GM21528 (cell line): Measurements from ENCODE around the gene PDIA6.
A peak's percentile ranks its signal among the peaks of the same experiment; 100 is the strongest.

Source experiments
- ATAC-seq: cut with Tn5 transposase; IDR thresholded peaks from one replicate; pipeline ENCODE4 v1.9.1; 2021; ENCODE audit warnings: mild to moderate bottlenecking, moderate library complexity; ENCODE audit not compliant: unreplicated experiment, low FRiP score

The PDIA6 gene

GRCh38 chr2:10812362-10813162 is at the start of gene PDIA6:
Gene PDIA6, minus strand, starts transcription at chr2:10812785. Its CDS starts 89 bp downstream, at chr2:10812696.
- ATAC-seq = peak; percentile 90

GRCh38 chr2:10862330-10862729 is 49.7 kb upstream of the PDIA6 start:
- no peak for ATAC-seq

- ATAC-seq = no peak
These were observed 49.2 kb upstream of the PDIA6 start for GRCh38 chr2:10861765-10862164.

GRCh38 chr2:10860814-10861325 is 48.3 kb upstream of the PDIA6 start:
- no peak for ATAC-seq

- no peak for ATAC-seq
These were observed 47.7 kb upstream of the PDIA6 start for GRCh38 chr2:10860081-10860813.

GRCh38 chr2:10859278-10859677 is 46.7 kb upstream of the PDIA6 start:
- ATAC-seq = no peak

- no peak for ATAC-seq
These were observed 36.0 kb upstream of the PDIA6 start for GRCh38 chr2:10848541-10848940.

- ATAC-seq = no peak
These were observed 34.4 kb upstream of the PDIA6 start for GRCh38 chr2:10847008-10847407.

- ATAC-seq = no peak
These were observed 33.7 kb upstream of the PDIA6 start for GRCh38 chr2:10846110-10846861.

GRCh38 chr2:10845640-10846039 is 33.1 kb upstream of the PDIA6 start:
- no peak for ATAC-seq

GRCh38 chr2:10844097-10844496 is 31.5 kb upstream of the PDIA6 start:
- no peak for ATAC-seq

GRCh38 chr2:10842506-10842905 is 29.9 kb upstream of the PDIA6 start:
- no peak for ATAC-seq

- no peak for ATAC-seq
These were observed 29.1 kb upstream of the PDIA6 start for GRCh38 chr2:10841547-10842219.

GRCh38 chr2:10839813-10840212 is 27.2 kb upstream of the PDIA6 start:
- no peak for ATAC-seq

- no peak for ATAC-seq
These were observed 26.1 kb upstream of the PDIA6 start for GRCh38 chr2:10838734-10839133.

GRCh38 chr2:10837298-10838266 is 25.0 kb upstream of the PDIA6 start:
- no peak for ATAC-seq

- ATAC-seq = peak; percentile 70
These were observed 22.7 kb upstream of the PDIA6 start for GRCh38 chr2:10835052-10835970.

- no peak for ATAC-seq
These were observed 21.6 kb upstream of the PDIA6 start for GRCh38 chr2:10834068-10834655.
